Activated CD8-positive, alpha-beta memory T cell treated with anti-CD3 and anti-CD28 coated beads for 36 hours (primary cell): ENCODE results near the gene APOM. TPM values are rescaled to one million over a fixed set of nuclear protein-coding genes. Genes with fewer than 3 reads are reported as not detected.

ENCODE experiments used
- CTCF ChIA-PET: fragments of 350-600 bp; sonication (Branson Sonifier 250); formaldehyde crosslinking; loops from one replicate; lab custom pipeline; 2021; ENCODE audit warnings: antibody characterized with exemption; lab: Charles Lee
- POLR2A ChIA-PET: fragments of 350-600 bp; sonication (Branson Sonifier 250); formaldehyde crosslinking; loops from one replicate; lab custom pipeline; 2021; ENCODE audit warnings: antibody characterized with exemption; lab: Charles Lee
- total RNA-seq, 2 experiments: library from RNA; stranded (reverse); gene quantifications; one replicate each; pipeline ENCODE4 v1.2.3, GENCODE V29; 2021

The APOM gene
- total RNA-seq = 1 to 10 TPM; 1.9 to 2.2 TPM

- ChIA-PET CTCF (interaction anchor here (1.0 kb wide), 1 partner anchor 90 kb away, joined by 4 read pairs; no protein-coding TSS in a partner anchor), POLR2A (no interaction called here)
Measured at GRCh38 chr6:31655349-31656237, at the start of gene APOM. Gene APOM (plus strand): TSS chr6:31655894. CDS start chr6:31655967, 73 bp downstream.

GRCh38 chr6:31607317-31607716 lies 48.4 kb upstream of the APOM start:
- ChIA-PET CTCF (interaction anchor here (0.7 to 1.4 kb wide), 2 partner anchors 9 to 33 kb away, joined by 3 to 4 read pairs; no protein-coding TSS in a partner anchor), POLR2A (no interaction called here)

GRCh38 chr6:31609519-31610406 lies 45.9 kb upstream of the APOM start:
- POLR2A ChIA-PET = no interaction called here
- CTCF ChIA-PET = interaction anchor here (0.5 to 2.2 kb wide), 7 partner anchors 11 to 113 kb away, joined by 3 to 7 read pairs (median 4); no protein-coding TSS in a partner anchor

GRCh38 chr6:31610968-31611367 lies 44.7 kb upstream of the APOM start:
- ChIA-PET POLR2A (interaction anchor here (0.5 kb wide), 1 partner anchor 86 kb away, joined by 8 read pairs; no protein-coding TSS in a partner anchor), CTCF (interaction anchor here (0.5 to 1.4 kb wide), 4 partner anchors 12 to 160 kb away, joined by 3 to 4 read pairs (median 4); no protein-coding TSS in a partner anchor)

GRCh38 chr6:31614075-31614619 lies 41.5 kb upstream of the APOM start:
- ChIA-PET CTCF (interaction anchor here (1.4 to 5.7 kb wide), 2 partner anchors 15 to 63 kb away, joined by 6 to 23 read pairs; no protein-coding TSS in a partner anchor), POLR2A (interaction anchor here (0.8 kb wide), 1 partner anchor 73 kb away, joined by 3 read pairs; no protein-coding TSS in a partner anchor)

- ChIA-PET POLR2A (interaction anchor here (0.8 kb wide), 1 partner anchor 74 kb away, joined by 3 read pairs; no protein-coding TSS in a partner anchor), CTCF (interaction anchor here (0.5 to 5.7 kb wide), 3 partner anchors 16 to 346 kb away, joined by 3 to 23 read pairs (median 6); no protein-coding TSS in a partner anchor)
Measured at GRCh38 chr6:31614684-31615578, 40.8 kb upstream of the APOM start, which contains the start of gene AIF1. Gene AIF1 (plus strand): TSS chr6:31615234. CDS start chr6:31615330, 96 bp downstream.

GRCh38 chr6:31615748-31616147 lies 39.9 kb upstream of the APOM start:
- CTCF ChIA-PET = interaction anchor here (0.5 to 5.7 kb wide), 3 partner anchors 17 to 347 kb away, joined by 3 to 23 read pairs (median 6); no protein-coding TSS in a partner anchor
- POLR2A ChIA-PET = no interaction called here

- ChIA-PET CTCF (interaction anchor here (5.7 kb wide), 1 partner anchor 18 kb away, joined by 23 read pairs; no protein-coding TSS in a partner anchor), POLR2A (no interaction called here)
Measured at GRCh38 chr6:31617010-31617409, 38.7 kb upstream of the APOM start.

GRCh38 chr6:31619805-31620585 lies 35.7 kb upstream of the APOM start:
- CTCF ChIA-PET = interaction anchor here (1.2 kb wide), 1 partner anchor 25 kb away, joined by 3 read pairs; no protein-coding TSS in a partner anchor
- POLR2A ChIA-PET = interaction anchor here (0.8 to 1.0 kb wide), 3 partner anchors 32 to 79 kb away, joined by 3 to 5 read pairs (median 3); partner anchors contain the start of gene DDX39B

GRCh38 chr6:31620586-31621319 lies 34.9 kb upstream of the APOM start, which contains the start of gene PRRC2A:
Gene PRRC2A (plus strand): TSS chr6:31620715. CDS start chr6:31622790, 2,075 bp downstream.
- POLR2A ChIA-PET = interaction anchor here (1.0 to 2.6 kb wide), 3 partner anchors 31 to 79 kb away, joined by 3 to 20 read pairs (median 5); partner anchors contain the start of genes BAG6 and DDX39B
- CTCF ChIA-PET = interaction anchor here (1.2 kb wide), 1 partner anchor 24 kb away, joined by 3 read pairs; no protein-coding TSS in a partner anchor

- ChIA-PET POLR2A (interaction anchor here (1.8 to 2.6 kb wide), 3 partner anchors 13 to 44 kb away, joined by 5 to 20 read pairs (median 7); partner anchors contain the start of gene BAG6), CTCF (no interaction called here)
Measured at GRCh38 chr6:31621320-31621939, 34.3 kb upstream of the APOM start.

- CTCF ChIA-PET = interaction anchor here (0.6 kb wide), 1 partner anchor 87 kb away, joined by 3 read pairs; no protein-coding TSS in a partner anchor
- POLR2A ChIA-PET = interaction anchor here (0.9 to 2.6 kb wide), 4 partner anchors 12 to 45 kb away, joined by 5 to 20 read pairs (median 6); partner anchors contain the start of gene BAG6
Measured at GRCh38 chr6:31621991-31622390, 33.7 kb upstream of the APOM start.

GRCh38 chr6:31622684-31623091 lies 33.0 kb upstream of the APOM start:
- ChIA-PET CTCF (interaction anchor here (0.6 to 1.3 kb wide), 3 partner anchors 13 to 210 kb away, joined by 3 to 6 read pairs (median 3); no protein-coding TSS in a partner anchor), POLR2A (interaction anchor here (0.7 to 2.6 kb wide), 5 partner anchors 11 to 439 kb away, joined by 5 to 20 read pairs (median 7); partner anchors contain the start of gene BAG6)

- ChIA-PET POLR2A (no interaction called here), CTCF (no interaction called here)
Measured at GRCh38 chr6:31624070-31624469, 31.6 kb upstream of the APOM start.

GRCh38 chr6:31626952-31627351 lies 28.7 kb upstream of the APOM start:
- CTCF ChIA-PET = no interaction called here
- POLR2A ChIA-PET = no interaction called here
